ENCODE results near the gene LOC128125822.

LOC128125822 gene

DNA sequence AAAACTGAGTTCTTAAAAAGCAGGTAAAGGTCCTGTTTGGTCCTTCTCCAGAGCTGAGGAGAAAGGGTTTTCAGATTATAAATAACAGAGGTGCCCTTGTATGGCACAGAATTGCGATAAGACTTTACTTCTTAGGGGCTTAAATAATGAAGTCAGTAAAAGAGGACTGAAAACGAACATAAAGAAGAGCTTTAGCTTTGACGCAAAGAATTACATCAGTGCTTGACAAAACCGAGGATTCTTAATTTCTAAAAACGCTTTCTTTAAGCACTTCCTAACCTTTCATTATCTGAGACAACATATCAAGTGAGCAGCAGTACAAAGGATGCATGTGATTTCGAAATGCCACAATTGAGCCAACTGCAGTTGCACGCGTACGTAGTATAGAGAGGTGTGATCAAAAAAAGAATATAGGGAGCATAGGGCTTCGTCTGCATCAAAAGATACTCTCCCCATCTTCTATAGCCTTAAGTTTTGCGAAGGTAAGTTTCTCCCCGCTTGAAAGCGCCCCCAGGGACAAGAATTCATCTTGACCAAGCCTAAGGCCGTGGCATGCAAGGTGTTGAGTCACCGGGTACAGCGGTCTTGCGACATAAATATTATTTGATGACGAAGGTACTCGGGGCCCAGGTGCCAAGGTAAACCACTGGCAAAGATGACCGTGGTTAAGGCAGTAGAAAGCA, 778 bp upstream of the LOC128125822 start:
- Mint-ChIP-seq H3K36me3 (ENCODE audit: low read depth, unreplicated experiment) (peaks cover 10% of the 10 kb centered on the region), H3K4me3 (ENCODE audit: unreplicated experiment) (peak overlapping the region; percentile 91), H3K4me1 (ENCODE audit: unreplicated experiment) (peaks cover 15% of the 10 kb centered on the region), H3K27ac (ENCODE audit: unreplicated experiment) (peak overlapping the region; percentile 82), H3K9me3 (ENCODE audit: unreplicated experiment) (no peaks in the 10 kb centered on the region), H3K27me3 (ENCODE audit: unreplicated experiment) (peaks cover 18% of the 10 kb centered on the region)
- TF ChIP-seq, protein P1, sequence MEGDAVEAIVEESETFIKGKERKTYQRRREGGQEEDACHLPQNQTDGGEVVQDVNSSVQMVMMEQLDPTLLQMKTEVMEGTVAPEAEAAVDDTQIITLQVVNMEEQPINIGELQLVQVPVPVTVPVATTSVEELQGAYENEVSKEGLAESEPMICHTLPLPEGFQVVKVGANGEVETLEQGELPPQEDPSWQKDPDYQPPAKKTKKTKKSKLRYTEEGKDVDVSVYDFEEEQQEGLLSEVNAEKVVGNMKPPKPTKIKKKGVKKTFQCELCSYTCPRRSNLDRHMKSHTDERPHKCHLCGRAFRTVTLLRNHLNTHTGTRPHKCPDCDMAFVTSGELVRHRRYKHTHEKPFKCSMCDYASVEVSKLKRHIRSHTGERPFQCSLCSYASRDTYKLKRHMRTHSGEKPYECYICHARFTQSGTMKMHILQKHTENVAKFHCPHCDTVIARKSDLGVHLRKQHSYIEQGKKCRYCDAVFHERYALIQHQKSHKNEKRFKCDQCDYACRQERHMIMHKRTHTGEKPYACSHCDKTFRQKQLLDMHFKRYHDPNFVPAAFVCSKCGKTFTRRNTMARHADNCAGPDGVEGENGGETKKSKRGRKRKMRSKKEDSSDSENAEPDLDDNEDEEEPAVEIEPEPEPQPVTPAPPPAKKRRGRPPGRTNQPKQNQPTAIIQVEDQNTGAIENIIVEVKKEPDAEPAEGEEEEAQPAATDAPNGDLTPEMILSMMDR (IDR thresholded peaks at IDR 0.05; ENCODE audit: unreplicated experiment): no peak
- no peak for DNase-seq (ENCODE audit: low spot score)

- TF ChIP-seq, protein P1 (IDR thresholded peaks at IDR 0.05; ENCODE audit: unreplicated experiment): no peak
- peaks cover 15% of the 10 kb centered on the region for H3K4me1 Mint-ChIP-seq (ENCODE audit: unreplicated experiment)
- peak overlapping the region; percentile 57 for H3K27ac Mint-ChIP-seq (ENCODE audit: unreplicated experiment)
- peaks cover 10% of the 10 kb centered on the region for H3K36me3 Mint-ChIP-seq (ENCODE audit: low read depth, unreplicated experiment)
- no peak for DNase-seq (ENCODE audit: low spot score)
- no peaks in the 10 kb centered on the region for H3K9me3 Mint-ChIP-seq (ENCODE audit: unreplicated experiment)
- peak overlapping the region; percentile 88 for H3K4me3 Mint-ChIP-seq (ENCODE audit: unreplicated experiment)
- H3K27me3 Mint-ChIP-seq (ENCODE audit: unreplicated experiment): peaks cover 18% of the 10 kb centered on the region
Observed at GRCh38 chr6:63572747-63573075, 431 bp downstream of the LOC128125822 start.

- H3K36me3 Mint-ChIP-seq (ENCODE audit: low read depth, unreplicated experiment): peaks cover 10% of the 10 kb centered on the region
- peak overlapping the region; percentile 98 for H3K4me3 Mint-ChIP-seq (ENCODE audit: unreplicated experiment)
- TF ChIP-seq, protein P1 (IDR thresholded peaks at IDR 0.05; ENCODE audit: unreplicated experiment): no peak
- peak; percentile 66 for DNase-seq (ENCODE audit: low spot score)
- peak overlapping the region; percentile 98 for H3K27ac Mint-ChIP-seq (ENCODE audit: unreplicated experiment)
- peaks cover 18% of the 10 kb centered on the region for H3K27me3 Mint-ChIP-seq (ENCODE audit: unreplicated experiment)
- peaks cover 15% of the 10 kb centered on the region for H3K4me1 Mint-ChIP-seq (ENCODE audit: unreplicated experiment)
- H3K9me3 Mint-ChIP-seq (ENCODE audit: unreplicated experiment): no peaks in the 10 kb centered on the region
Observed at GRCh38 chr6:63573076-63573898, 1.0 kb downstream of the LOC128125822 start.

GRCh38 chr6:63573899-63574553, 1.7 kb downstream of the LOC128125822 start:
- H3K27ac Mint-ChIP-seq (ENCODE audit: unreplicated experiment): peak overlapping the region; percentile 98
- H3K4me3 Mint-ChIP-seq (ENCODE audit: unreplicated experiment): peak overlapping the region; percentile 98
- peaks cover 10% of the 10 kb centered on the region for H3K36me3 Mint-ChIP-seq (ENCODE audit: low read depth, unreplicated experiment)
- no peaks in the 10 kb centered on the region for H3K9me3 Mint-ChIP-seq (ENCODE audit: unreplicated experiment)
- TF ChIP-seq, protein P1 (IDR thresholded peaks at IDR 0.05; ENCODE audit: unreplicated experiment): peak; percentile 67
- H3K4me1 Mint-ChIP-seq (ENCODE audit: unreplicated experiment): peaks cover 15% of the 10 kb centered on the region
- peak; percentile 42 for DNase-seq (ENCODE audit: low spot score)
- H3K27me3 Mint-ChIP-seq (ENCODE audit: unreplicated experiment): peaks cover 18% of the 10 kb centered on the region
